Fibroblast of skin of right biceps (primary cell): ENCODE data around the gene KCNB1.
A peak's percentile ranks its signal among the peaks of the same experiment; 100 is the strongest.

ENCODE experiments used
- DNase-seq: peaks from one replicate; pipeline ENCODE4 v3.0.0-alpha.2; 2013

KCNB1 gene

DNA sequence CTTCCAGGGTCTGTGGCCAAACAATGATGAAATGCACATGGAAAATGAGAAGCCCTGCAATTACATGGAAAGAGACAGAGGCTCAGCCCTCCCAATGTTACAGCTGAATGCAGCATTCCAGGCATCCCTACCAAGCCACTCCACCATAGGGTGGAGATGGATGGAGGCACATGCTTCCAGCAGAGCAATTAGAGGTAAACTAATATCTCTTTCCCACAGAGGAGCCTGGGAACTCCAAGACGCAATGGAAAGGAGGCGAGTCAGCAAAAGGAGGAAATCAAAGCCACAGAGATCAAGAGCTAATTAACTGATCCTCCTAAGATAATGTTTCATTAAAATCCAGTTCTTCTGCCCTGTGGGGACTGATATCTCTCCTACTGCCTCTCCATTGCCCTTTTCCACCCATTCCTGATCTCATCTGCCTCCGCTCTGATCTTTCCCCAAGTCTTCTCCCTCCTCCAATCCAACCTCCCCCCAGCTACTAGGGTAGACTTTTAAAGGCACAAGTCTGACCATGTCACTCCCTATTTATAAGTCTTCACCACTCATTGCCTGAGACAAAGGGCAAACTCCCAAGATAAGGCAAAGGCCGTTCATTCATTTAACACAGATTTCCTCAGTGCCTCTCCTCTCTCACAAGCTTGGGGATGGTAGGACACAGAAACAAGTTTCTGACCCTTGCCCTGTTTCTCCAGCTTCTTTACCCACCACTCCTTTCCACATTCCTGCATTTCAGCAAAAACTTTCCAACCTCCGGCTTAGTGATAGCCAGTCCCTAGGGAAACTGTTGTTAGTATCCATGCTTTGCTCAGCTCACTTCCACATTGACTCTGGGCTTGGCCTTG is 14.3 kb upstream of the KCNB1 start:
- no peak for DNase-seq

DNA sequence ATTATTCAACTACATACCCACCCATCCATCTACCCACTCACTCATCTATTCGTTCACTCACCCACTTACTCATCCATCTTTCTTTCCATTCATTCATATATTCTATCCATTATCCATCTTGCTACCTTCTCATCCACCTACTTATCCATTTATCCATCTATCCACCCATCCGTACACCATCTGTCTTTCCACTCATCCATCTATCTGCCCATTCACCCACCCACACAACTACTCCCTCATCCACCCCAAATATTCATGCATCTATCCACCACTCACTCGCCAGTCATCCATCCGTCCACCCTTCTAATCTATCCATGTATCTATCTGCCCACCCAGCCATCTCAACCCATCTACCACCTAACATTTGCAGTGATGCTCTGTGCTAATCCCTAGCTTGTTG is 13.6 kb upstream of the KCNB1 start:
- DNase-seq = no peak

DNA sequence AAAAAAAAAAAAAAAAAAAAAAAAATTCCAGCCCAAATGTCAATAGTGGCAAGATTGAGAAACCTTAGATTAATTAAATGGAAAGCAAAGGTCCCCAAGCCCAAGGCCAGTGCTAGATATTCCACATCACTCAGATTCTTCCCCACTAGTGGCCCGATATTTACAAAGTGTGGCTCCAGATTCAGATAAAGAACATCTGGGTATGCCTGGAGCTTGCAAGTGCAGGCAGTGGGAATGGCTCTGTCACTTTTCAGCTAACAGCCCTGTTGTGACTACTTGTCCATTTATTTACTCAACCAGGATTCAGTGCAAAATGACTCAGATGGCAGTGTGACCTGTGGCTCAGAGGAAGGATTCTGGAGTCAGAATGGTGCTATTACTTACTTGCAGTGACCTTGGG is 8.2 kb upstream of the KCNB1 start:
- no peak for DNase-seq

DNA sequence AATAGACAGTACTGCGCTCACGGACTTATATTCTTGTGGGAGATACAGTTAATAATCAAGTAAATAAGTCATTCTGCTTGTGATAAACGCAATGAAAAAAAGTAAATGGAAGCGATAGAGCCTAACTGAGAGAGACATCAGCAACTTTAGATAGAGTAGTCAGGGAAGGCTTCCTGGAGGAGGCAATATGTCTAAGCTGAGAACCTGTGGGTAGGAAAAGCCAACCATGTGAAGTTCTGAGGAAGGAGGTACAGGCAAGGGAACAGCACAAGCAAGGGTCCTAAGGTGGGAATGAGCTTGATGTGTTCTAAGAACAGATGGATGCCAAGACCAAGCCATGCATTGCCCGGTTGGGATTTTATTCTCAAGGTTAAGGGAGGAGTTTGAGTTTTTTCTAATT is 7.2 kb upstream of the KCNB1 start:
- DNase-seq = no peak

DNA sequence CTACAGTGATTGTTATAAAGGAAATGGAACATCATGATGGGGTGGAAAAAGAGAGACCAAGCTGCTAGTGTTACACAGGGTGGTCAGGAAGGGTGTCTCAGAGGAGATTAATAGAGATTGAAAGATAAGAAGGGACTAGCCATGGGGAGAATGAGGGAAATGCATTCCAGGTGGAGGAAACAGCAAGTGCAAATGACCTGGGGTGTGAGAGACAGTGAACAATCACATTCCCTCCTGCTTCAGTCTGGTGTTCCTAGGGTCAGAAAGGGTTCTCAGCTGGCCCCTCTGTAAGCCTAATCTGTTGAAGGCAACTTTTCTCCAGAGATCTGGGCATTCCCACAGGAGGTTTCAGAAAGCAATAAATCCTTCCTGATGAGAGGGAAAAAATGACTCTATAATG is 3.6 kb upstream of the KCNB1 start:
- no peak for DNase-seq

DNA sequence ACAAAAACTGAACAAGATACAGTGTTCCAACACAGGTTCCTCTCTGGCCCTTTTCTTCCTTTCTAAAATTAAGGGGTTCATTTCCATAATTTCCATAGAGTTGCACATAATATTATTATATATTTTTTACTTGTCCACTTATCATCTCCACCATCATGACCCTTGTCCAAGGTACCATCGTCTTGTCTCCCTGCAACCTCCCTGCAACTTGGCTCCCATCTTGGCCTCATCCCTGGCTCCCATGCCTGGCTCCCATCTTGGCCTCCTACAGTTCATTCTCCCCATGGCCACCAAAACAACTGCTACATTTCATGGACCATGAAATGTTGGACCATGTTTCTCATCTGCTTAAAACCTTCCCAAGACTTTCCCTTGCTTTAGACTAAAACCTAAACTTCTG is 3.1 kb upstream of the KCNB1 start:
- DNase-seq = no peak

DNA sequence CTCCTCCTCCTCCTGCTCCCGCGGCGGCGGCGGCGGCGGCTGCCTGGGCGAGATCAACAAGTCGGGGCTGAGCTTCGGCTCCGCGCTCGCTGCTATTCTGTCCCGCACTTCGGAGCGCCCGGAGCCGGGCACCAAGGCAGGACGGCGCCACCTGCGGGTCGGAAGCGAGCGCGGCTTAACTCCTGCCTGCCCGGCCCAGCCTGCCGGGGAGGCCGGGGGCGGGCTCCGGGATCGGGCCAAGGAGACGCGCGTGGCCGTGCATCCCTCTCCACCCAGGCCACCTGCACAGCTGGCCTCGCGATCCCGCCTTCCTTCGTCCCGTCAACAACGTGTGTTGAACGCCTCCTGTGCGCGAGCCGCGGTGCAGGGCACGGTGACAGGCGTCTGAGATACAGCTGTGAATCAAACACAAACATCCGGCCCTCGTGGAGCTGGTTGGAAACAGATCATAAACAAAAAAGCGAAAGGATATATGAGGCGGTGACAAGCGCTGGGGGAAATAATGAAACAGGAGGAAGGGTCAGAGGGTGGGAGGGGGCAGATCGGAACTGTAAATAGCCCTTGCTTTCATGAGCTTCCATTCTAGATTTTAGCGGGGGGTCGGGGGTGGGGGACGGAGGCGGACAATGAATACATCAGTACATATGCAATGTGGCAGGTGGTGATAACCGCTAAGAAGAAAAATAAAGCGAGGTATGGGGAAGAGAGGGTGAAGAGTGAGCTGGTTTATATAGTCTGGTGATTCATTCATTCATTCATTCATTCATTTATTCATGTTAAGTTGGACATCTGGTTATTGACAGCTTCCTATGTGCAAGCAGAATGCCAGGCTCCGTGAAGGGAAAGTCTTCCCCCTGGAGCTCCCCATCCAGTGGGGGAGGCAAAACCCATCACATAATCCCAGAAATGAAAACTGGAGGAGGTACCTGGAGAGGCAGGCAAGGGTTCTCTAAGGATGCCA is 2.0 kb upstream of the KCNB1 start:
- peak; percentile 68 for DNase-seq

DNA sequence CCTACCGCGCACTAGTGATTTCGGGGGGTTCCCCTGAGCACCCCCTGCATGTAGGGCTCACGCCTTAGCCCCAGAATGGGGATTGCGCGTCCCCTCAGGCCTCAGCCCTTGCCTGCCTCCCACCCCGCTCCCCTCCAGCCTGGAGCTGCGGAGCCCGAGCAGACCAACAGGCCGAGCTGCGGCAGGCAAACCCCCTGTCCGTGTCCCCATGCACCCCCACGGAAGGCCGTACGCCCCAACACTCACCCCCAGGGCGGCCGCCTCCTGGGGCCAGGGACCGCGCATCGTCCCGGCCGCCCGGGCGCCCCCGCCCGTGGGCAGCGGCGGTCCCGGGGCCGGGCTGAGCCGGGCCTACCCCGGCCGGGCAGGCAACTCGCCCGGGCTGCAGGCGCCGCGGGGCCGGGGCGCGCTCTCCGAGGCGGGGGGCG is 1.2 kb upstream of the KCNB1 start:
- no peak for DNase-seq

DNA sequence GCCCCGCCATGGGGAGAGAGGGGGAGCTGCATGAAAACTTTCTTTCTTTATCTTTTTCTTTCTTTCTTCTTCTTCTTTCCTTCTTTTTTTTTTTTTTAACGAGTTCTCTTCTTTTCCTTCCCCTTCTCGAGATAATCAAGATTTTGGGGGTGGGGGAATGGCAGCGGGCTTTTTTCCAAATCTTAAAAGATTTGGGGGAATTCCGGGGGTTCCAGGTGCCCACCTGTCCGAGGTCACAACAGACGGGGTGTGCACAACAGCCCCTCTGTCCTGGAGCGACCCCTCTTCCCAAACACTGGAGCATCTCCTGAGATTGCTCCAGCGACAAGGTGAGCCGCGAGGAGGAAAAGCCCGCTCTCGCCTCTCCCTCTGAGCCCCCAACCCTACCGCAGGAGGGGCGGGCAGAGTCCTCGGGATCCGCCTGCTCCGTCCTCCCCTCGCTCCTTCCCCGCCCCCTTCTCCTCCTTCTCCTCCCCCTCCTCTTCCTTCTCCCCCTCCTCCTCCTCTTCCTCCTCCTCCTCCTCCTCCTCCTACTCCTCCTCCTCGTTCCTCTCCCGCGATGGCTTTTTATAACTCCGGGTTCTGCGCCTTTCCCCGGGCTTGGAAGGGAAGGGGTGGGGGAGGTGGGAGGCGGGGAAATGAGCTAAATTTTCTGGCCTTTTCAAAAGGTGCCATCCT is 689 bp upstream of the KCNB1 start:
- DNase-seq = no peak

DNA sequence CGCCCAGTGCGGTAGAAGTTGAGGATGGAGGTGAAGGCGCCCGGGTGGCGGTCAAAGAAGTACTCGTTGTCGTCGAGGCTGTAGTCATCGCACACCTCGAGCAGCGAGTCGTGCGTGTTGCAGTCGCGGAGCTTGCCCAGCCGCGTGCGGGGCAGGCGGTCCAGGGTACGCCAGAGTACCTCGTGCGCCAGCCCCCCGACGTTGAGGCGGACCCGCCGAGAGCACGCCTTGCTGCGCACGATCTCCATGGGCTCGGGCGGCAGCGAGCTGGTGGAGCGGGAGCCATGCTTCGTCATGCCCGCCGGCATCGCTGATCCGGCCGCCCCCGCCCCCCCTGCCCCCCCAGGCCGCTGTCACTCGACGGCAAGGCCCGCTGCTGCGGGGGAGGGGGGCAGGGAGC is 295 bp downstream of the KCNB1 start:
- no peak for DNase-seq

DNA sequence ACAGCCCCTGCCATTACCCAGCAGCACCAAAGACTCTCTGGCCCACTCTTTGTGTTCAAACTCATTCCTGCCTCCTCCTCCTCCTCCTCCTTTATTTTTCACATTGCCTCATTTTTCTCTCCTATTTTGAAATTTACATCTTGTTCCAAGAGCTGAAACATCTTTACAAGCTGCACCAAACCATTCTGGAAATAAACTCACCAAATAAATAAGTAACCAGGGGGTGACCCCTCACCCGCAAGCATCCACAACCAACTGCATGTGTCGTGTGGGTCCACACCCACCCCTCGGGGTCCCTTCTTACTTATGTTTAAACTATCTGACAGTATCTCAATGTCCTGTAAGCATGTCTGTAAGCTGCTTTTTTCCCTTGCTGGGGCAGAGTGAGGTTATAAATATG is 1.4 kb downstream of the KCNB1 start:
- no peak for DNase-seq

DNA sequence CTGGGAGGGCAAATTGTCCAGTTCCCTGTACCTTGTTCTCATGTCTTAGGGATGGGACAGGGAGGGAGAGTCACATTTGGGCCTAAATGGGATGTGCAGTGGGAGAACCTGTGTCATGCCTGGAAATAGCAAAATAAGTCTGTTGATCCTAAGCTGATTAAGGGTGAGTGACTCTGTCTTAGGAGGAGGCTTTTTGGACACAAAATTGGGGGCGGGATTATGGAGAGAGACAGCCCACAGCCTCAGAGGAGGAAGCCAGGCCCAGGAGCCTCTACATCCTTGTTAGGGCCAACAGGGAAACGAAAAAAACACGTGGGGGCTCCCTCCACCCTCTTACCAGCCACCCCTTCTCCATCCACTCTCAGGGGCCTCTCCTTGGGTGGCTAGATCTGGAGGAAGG is 2.2 kb downstream of the KCNB1 start:
- DNase-seq = no peak

DNA sequence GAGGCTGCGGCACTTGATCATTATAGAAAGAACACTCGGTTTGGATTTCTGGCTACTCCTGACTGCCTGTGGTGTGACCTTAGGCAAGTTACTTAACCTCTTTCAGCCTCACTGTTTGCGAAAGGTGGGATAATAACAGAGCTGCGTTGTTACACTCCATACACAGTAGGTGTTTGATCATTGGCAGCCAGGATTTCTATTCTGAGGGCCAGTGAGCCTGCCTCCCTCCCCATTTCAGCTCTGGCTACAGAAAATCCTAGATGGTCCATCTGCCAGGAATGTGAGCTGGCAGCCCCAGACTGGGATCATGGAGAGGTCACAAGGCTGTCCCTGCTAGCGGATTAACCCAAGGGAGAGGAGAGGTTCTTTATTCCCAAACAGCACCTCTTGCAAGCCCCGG is 2.7 kb downstream of the KCNB1 start:
- no peak for DNase-seq

DNA sequence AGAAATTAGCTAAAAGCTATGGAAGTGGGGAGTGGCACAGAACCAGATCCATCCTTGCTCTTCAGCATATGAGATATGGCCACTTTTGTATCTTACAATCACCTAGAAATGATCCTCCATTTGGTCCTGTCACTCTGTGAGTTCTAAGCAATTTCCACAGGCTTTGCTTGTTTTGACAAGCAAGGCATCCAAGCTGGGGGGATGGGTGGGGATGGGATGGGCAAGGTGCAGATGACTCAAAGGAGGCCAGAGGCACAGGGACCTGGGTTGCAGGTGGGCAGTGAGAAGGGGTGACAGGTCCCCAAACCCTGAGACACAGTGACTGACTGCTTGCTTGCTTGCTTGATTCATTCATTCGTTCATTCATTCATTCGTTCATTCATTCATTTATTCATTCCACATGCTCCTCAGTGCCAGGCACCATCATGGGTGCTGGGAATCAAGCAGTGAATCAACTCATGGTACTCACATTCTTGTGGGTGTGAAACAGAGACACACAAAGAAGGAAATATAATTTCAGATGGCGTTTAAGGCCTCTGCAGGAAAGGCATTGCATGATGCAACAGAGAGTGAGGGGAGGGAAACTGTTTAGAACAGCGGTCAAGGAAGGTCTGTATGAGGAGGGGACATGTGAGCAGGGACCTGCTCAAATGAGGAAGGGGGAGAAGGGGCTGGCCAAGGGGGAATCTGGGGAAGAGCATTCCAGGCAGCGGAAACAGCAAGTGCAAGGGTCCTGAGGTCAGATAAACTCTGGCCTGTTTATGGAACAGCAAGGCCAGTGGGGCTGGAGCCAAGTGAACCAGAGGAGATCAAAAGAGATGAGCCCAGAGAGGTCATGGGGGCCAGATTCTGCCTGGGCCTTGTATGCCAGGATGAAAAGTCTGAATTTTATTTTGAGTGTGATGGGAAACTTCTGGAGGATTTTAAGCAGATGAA is 3.4 kb downstream of the KCNB1 start:
- no peak for DNase-seq

DNA sequence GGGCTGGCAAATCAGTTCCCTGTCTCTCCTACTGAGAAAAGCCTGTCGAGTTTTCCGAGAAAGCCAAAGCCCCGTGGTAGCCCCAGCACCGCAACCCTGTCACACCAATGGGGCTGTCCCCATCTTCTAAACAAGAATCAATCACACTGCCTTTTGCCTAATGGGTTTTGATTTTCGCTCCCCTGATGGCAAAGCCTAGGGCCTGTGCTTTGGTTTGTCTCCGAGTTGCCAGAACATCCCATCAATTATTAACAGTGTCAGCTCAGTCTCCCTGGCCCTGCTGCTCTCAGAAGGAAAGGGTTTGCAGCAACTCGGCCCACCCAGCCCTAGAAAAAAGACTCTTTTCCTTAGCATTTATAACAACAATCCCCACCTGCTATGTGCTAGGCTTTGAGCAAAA is 4.2 kb downstream of the KCNB1 start:
- DNase-seq = no peak

DNA sequence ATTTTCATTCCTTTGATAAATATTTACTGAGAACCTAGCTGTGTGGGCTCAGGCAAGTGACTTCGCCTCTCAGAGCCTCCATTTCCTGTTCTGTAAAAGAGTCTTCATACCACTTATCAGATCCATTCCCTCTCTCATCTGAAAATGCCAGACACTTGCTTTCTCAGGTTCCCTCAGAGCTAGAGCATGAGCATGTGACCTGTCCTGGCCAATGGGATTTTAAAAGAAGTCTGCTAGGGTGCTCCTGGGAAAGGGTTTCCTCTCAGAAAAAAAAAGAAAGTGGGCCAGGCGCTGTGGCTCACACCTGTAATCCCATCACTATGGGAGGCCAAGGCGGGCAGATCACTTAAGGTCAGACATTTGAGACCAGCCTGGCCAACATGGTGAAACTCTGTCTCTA is 5.3 kb downstream of the KCNB1 start:
- DNase-seq = no peak

DNA sequence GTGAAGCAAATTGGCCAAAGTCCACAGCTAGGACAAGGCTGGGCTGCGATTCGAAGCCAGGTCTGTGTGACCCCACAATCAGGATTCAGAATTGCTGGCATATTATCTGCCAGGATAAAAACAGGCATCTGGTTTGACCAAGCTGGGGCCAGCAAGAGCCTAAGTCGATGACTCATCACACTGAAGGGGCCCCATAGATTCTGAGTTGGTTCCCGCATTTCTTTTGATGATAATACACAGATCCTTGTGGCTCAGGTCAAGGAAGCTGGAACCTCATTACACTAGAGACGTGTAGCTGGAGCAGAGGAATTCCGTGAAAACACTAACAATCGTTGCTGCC is 6.5 kb downstream of the KCNB1 start:
- DNase-seq = no peak

DNA sequence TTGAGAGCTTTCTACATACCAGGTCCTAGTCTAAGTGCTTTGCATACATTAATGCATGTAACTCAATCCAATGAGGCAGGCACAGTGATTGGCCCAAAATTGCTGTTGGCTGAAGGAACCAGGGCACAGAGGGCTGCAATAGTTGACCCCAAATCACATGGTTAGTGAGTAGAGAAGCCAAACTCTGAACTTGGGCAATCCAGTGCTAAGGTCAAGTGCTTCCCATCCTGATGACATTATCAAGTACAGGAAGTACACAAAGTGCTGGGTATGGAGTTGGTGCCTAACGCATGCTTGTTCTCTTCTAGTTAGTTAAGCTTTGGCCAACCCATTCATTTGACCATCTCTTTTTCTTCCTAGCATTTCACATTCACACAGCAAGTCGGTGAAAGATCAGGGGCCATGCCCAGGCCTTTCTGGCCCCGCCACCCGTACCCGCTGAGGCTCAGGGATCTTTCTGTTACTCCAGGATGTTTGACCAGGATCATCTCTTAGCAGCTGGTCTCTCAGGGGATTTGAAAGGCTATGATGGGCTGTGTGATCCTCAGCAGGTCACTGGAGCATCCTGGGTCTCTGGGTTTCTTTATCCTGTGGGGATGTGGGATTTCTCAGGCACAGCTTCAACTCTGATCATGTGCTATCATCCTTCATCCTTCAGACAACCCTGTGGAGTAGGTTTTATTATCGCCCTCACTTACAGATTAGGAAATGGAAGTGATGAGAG is 7.0 kb downstream of the KCNB1 start:
- no peak for DNase-seq

DNA sequence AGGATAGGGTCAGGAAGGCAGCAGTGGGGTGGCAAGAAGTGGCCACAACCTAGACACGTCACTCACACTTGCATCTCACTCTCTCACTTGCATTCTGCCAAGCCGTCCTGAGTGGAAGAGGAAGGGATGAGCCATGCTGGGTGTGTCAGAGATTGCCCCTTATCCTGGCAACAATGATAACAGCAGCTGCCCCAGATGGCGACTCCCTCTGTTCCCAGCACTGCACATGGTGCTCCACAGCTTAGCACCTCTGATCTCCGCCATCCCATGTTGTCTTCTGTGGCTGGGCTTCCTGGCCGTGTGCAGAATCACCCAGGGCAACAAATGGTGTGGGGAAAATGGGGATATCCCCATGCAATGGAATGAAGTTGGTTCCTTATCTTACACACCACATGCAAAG is 11.1 kb downstream of the KCNB1 start:
- no peak for DNase-seq

DNA sequence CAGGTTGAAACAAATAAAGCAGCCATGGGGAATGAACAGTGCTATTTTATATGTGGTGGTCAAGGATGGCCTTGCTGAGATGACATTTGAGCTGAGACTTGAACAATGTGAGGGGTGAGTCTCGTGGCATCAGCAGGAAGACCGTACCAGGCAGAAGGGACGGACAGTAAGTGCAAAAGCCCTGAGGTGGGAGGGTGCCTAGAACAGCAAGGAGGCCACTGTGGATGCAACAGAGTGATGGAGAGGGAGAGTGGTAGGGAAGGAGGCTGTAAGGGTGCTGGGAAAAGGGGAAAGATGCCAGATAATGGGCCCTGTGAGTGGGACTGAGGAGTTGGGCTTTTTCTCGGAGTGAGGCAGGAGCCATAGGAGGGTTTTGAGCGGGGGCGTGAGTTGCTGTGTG is 11.5 kb downstream of the KCNB1 start:
- DNase-seq = no peak

DNA sequence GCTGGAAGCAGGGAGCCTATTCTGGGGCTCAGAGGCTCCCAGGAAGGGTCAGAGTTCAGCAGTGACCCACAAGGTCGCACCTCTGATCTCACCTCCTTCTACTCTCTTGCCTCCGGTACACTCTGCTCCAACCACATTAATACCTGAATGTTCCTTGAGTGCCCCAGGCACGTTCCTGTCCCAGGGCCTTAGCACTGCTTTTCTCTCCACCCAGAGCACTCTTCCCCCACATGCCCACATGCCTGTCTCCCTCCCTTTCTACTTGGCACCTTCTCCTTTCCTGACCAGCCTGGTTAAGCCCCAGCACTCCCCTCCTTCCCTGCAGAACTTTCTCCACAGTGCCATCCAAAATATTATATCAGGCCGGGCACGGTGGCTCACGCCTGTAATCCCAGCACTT is 13.4 kb downstream of the KCNB1 start:
- DNase-seq = no peak

DNA sequence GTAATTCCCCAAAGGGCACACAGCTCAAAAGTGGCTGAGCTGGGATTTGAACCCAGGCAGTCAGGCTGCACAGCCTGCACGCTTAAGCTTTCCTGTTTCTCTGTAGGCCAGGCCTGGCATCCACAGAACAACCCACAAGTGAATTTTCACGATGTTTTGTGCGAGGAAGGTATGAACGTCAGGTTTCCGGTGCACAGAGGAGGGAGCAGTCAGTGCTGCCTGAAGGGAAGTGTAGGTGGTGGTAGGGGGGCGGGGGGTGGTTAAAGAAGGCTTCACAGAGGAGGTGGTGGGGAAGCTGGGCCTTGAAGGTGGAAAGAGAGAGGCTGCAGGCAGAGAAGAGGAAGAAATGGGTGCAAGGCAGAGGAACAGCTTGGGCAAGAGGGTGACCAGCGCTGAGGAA is 14.1 kb downstream of the KCNB1 start:
- DNase-seq = no peak
